G401.6 (cell line): ENCODE measurements around the gene UBR4.
"Not testable (repeated sequence)": the region's sequence is repeated elsewhere in the genome, so short reads cannot be mapped to it uniquely, and the experiment has no call there.

Experiments
- FAIRE-seq: peaks from 2 replicates; lab custom pipeline; 2012; peaks lifted over from hg19 to GRCh38; lab: Jason Lieb, UNC

Gene UBR4

DNA sequence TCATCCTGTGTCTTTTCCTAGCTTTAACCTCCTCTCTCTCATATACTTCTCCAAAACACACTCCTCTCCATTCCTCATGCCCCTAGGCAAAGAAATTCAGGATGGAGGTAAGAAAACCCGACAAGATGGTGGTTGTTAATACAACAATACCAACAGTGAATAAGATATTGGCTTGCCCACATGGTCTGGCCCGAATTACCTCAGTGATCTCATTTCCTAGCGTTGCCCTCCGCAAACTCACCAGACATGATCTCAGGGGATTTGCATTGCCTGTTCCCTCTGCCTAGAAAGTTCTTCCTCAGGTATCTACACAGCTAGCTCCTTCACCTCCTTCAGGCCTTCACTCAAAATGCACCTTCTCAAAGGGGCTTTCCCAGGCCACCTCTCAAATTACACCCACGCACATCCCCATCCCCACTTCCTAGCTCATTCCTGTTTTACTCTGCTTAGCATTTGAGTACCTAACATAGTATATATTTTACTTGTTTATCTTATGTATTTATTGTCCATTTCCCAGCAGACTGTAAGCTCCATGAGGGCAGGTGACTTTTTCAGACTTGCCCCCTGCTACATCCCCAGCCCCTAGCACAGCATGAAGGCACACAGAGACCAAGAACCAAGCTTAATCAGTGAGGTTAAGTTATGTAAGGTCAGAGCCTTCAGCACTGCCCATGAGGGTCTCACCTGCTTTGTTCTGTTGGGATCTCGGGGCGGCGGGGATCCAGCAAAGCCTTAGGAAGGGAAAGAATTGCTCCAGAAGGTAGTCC is 10.2 kb upstream of the UBR4 start:
- no peak for FAIRE-seq

DNA sequence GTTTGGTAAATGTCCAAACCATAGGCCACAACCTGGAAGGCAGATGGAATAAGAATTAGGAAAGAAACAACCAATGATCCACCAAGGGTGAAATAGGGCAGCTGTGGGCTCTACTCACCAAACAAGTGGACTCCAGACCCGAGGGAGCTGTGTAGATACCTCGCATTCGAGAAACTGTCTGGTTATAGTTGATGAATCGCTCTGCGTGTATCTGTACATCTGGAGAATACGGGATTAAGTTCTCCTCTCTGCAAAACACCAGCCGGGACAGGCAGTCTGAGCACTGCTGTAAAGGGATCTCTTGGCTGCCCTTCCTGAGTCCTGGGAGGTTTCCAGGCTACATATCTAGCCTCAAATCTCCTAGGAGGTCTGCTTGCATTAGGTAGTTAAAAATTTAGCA is 9.4 kb upstream of the UBR4 start:
- no peak for FAIRE-seq

DNA sequence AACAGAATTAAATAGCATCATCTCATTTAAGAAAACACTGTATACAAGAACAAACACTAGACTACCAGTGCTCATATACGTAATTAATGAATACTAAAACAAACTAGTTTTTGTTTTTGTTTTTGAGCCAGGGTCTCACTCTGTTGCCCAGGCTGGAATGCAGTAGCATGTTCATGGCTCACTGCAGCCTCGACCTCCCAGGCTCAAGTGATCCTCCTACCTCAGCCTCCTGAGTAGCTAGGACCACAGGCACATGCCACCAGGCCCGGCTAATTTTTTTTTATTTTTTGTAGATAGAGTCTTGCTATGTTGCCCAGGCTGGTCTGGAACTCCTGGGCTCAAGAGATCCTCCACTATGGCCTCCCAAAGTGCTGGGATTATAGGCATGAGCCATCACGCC is 6.5 kb upstream of the UBR4 start:
- not testable (repeated sequence) for FAIRE-seq

DNA sequence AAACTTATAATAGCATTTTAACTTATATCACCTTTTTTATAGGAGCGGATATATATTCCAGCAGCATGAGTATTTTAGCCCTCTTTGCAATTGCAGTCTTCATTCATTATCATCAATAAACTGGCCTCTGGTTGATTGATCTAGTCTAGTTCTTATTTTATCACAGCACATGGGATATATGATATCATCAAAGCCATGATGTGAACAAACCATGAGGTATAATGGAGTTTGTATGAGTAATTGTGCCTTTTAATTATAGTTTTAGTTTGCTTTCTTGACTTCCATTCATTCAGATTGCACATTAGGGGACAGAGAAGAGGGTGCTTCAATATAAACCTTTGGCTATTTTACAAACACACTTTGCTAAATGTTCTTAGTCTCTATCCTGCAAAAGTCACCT is 3.5 kb upstream of the UBR4 start:
- FAIRE-seq = no peak

DNA sequence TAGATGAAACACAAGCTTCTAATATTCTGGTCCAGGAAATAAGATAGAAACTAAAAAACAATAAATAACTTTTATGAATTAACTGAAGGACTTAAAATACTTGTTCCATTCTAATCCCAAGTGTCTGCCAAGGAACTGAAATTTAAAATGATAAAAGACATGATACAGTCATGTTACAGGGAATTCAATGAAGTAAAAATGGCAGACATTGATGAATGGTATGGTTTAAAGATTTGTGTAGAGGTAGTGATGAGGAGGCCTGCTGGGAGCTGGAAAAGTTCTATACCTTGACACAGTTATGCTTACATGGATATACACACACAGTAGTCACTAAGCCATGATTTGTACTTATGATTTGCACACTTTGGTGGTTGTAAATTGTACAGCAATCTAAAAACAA is 2.1 kb upstream of the UBR4 start:
- no peak for FAIRE-seq

DNA sequence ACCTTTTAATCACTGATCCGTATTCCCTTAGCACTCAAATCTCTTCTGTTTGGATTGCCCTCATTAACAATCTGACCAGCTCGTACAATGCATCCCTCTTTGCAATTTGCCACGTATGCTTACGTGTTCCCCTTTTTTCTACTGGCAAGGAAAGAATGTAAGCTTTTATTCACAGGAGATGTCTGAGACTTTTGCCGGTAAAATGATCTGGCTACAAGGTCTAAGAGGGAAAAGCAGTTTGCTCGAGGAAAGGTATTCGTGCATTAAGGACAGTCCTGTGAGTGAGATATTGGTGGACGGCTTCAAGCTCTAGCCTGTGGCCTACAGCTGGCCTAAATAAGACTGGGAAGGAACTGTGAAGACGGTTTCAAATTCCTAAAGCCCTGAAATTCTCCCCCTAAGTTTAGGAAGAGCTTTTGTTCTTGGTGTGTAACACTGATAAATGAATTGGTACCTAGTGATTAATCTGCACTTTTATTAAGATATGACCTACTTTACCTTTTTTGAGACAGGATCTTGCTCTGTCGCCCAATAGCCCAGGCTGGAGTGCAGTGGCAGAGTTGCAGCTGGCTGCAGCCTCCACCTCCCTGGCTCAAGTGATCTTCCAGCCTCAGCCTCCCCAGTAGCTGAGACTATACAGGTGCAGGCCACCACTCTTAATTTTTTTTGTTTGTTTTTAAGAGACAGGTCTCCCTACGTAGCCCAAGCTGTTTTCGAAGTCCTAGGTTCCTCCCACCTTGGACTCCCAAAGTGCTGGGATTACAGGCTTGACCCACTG is 895 bp upstream of the UBR4 start:
- FAIRE-seq = no peak

DNA sequence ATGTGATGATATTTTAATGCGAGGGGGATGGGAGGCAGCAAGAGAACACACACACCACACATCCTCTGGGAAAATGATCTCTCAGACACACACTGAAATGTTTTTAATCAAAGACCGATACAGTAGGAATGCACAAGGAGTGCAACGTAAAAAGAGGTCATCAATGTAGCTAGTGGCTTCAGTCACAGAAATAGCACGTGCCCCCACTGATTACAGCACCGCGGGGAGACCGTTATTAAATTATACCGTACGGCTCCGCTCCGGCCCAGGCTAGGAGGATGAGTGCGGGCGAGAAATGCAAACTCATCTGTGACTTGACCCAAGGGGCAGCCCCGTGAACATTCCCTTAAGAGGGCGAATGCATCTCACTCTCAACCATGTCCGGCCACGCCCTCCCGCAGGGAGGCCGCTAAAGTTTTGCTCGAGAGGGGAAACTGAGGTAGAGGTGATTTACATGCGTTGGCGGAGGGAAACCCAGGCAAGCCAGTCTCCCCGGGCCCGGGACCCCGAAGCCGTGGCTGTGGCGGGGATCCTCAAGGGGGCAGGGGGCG is 552 bp downstream of the UBR4 start:
- FAIRE-seq = no peak

DNA sequence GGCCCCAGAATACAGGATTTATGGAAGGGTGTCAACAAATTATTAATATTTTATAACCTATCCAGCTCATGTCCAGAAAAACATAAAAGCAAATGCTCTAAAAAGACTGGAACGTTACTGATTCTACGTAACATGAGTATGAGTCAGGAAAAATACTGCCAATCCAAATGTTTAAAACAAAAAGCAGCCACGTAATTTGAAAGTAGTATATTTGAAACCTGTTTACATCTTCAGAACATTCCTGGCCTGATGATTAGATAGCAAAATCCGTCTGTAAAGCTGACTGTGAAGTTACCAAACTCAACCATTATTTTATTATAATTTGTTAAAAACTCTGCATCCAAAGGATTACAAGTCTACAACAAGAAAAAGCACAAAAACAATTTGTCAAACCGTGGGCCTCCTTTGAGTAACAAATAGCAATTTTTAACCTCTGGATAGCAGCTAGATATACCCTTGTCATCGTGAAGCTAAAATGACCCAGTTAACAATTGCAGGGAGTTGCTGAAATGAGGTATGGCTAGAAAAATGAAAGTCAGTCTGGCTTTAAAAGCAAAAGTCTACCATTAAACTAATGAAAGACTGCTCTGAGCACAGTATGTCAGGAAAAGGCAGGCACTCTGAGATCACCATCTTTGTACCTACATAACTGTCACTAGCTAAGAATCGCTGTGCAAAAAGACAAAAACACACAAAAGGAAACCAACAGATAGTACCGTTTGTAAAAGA is 1.2 kb downstream of the UBR4 start:
- no peak for FAIRE-seq

DNA sequence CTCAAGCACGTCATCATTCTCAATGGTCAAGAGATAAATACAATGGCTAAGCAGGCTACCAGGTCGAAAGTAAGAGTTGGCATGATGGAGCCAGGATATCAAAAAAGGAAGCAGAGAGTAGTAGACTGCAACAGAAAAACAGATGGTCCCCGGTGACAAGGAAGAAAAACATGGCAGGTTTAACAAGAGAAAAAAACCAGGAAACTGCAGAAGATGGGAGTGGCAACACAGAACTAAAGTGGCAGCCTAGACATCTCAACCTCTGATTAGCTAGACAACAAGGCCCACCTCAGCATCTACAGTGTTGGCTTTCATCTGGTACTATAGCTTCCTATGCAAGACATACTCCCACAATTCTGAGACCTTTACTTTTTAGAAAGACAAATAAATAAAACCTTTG is 3.1 kb downstream of the UBR4 start:
- no peak for FAIRE-seq

DNA sequence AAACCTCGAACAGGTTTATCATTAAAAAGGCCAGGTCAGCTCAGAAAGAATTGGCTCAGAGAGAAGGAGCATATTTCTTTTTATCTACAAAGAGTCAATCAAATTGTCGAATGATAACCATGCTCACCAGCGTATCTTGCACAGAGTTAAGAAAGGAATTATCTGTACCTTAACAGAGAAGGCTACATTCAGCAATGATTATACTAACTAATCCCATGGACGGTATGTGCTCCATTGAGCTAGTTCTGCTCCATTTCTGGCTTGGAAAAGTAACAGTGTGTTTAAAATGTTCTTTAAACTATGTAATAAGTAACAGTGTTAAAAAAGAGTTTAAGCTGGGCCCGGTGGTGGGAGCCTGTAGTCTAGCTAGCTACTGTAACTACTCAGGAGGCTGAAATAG is 4.2 kb downstream of the UBR4 start:
- no peak for FAIRE-seq

DNA sequence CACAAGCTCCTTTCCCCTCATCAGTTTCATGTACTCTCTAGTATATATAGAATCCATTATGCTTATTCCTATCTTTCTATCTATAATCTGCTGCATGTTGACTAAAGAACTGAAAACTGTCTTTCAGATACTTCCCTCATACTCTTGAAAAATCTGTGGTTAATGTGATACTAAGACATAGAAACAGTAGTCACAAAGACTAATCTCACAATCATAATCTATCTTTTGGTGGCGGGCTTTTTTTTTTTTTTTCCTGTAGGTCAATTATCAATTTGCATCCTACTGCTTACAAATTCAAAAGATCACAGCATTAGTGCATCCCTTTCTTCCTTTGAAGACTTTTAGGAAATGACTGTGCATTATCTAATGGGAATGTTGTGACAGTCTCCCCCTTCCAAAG is 4.7 kb downstream of the UBR4 start:
- FAIRE-seq = no peak

DNA sequence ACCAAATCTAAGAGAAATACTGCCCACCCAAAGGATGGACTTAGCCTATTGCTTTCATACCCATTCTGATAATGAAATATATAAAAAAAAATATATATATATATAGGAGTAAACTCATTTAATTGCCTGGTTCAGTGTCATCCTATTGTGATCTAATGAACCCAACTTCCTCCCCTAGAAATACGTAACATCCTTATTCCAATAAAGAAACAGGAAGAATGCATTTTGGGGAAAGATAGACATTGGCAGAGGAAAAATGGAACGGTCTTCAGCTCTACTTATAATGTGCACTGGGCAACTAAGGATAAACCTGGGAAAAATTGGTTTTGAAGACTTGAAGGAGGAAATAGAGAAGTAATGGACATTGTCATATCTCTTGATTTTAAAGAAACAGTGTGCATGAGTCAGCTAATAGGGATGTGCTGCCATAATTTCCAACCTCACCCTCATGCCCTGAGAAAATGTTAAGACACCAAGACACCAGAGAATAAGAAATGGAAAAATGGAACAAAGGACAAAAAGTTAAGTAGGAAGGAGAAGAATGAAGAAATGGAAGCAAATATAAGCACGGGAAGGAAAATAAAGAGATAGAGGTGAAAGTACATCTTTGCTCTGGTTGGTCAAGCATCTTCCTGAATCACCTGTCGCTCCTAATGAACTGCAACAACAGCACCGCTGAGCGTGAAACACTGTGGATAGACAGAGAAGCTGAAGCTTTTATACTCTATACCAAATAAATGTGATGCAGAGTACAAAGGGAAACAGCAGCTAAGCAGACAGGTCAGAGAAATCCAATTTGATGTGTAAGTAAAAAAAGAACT is 5.4 kb downstream of the UBR4 start:
- no peak for FAIRE-seq

DNA sequence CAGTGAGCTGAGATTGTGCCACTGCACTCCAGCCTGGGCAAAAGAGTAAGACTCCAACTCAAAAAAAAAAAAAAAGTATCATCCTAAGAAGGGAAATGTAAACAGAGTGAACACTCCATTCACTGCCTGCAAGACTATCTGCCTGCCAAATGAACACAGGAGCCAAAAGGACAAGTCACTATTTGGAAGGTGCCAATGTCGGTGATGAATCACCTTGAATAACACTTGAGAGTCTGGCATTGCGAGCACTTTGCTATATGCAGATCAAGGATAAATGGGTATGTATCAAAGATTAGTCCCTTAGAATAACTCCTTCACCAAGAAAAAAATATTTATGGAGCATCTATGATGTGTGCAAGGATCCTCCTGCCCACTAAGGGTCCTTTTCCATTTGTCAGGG is 6.6 kb downstream of the UBR4 start:
- FAIRE-seq = no peak

DNA sequence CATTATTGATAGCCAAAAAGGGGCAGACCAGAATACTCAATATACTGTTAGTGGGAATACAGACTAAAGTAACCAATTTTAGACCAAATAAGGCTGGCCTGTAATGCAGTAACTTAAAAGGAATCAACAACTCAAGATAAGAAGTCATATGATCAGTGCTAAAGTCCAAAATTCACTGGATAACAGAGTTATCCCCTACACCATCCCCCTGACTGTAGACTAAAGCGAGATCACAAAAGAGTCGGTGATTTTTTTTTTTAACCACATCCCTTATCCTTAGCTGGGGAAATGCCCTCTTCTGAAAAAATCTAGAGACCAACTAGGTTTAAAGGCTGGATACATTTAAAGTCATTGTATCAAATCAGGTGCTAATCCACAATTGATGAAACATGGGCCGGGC is 7.7 kb downstream of the UBR4 start:
- FAIRE-seq = no peak

DNA sequence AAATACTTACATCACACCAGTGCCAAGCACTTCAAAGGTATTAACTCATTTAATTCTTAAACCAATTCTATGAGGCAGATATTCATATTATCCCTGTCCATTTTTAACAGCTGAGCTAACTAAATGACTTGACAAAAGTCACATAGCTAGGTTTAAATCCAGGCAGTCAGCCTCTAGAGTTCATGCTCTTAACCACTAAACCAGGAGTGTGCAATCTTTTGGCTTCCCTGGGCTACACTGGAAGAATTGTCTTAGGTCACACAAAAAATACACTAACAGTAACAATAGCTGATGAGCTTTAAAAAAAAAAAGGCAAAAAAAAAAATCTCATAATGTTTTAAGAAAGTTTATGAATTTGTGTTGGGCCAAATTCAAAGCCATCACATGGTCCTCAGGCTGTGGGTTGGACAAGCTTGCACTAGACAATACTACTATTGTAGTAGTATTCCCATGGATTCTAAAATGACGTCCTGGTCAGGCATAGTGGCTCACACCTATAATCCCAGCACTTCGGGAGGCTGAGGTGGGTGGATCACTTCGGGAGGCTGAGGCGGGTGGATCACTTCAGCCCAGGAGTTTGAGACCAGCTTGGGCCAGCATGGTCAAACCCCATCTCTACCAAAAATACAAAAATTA is 10.0 kb downstream of the UBR4 start:
- FAIRE-seq = no peak

DNA sequence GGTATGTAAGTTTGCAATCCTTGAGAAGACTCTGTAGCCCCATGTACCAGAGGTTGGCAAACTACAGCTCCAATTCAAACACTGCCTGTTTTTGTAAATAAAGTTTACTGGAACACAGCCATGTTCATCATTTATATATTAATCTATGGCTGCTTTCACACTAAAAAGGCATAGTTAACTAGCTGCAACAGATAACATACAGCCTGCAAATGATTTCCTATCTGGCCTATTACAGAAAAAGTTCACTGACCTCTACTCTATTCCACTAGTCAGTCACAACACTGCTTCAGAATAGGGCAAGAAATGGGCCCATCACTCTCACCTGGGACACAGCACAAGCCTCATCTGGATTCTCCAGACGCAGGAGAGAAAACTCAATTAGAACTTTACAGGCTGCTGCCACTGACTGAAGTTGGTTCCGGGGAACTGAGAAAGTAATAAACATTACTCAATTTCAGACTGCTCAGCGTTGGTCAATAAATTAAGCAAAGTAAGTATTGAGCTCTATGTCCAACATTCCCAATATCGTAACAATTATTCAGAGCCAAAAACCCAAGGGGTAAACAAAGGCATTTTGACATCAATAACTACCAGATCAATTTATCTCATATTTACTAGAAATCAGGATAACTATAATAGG is 10.6 kb downstream of the UBR4 start:
- no peak for FAIRE-seq

DNA sequence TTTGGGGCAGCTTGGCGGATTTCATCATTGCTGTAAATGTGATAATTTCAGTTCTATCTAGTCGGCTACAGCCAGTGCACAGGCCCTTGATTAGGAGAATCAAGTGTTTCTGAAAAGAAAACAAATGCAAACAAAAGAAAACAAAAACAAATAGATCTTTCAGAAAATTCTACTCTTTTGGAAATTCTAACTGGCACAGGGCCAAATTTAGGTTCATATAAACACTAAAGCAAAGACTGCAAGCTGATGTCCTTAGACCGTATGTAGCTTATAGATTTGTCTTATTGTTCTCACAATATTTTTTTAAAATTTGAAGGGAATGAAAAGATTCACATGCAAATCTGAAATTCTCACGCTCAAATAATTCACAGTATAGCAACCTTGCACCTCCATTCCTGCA is 11.2 kb downstream of the UBR4 start:
- no peak for FAIRE-seq

DNA sequence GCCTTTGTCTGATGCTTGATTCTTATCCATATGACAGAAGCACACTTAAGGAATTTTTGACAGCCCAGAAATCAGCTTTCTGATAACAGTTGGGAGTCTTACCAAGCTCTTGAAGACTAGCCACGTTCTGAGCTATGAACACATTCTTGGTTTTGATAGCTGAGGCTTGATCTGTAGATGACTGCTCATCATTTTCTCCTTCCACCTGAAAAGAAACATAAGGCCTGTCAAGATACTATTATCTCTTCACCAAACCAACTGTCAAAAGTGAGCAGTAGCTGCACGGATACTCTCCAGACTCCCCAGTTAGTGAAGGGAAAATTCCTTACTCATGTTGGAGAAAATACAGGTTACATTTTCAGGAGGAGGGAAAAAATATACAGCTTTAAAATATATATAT is 12.2 kb downstream of the UBR4 start:
- FAIRE-seq = no peak

DNA sequence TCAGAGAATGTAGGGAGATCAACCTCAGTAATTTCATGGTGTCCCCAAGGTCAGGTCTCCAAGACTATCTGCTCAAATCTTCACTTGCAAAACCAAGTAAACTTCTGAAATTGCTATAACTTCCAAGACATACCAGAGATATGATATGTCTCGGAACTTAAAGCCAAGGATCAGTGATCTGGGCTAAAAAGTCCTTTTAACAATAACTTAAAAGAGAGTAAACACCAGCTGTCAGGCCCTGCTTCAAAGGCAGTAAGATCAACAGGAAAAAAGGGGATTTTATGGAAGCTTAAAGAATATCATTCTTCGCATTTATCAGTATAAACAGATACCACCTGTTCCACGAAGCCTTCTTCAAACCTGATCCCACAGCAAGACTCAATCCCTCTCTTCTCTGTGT is 13.7 kb downstream of the UBR4 start:
- FAIRE-seq = no peak

DNA sequence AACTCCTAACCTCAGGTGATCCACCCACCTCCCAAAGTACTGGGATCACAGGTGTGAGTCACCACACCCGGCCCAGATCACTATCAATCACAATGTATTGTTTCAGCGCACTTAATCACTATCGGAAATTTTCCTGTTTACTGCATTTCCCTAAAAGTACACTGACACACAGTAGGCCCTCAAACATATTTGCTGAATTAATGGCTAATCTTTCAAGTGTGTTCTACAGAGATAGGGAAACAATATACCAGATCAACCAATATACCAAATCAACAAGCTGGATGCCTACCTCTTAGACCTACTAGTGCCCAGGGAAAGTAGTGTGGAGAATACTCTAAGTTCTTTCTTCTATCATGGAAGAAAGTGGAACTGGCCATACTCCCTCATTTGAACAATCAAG is 17.1 kb downstream of the UBR4 start:
- no peak for FAIRE-seq

DNA sequence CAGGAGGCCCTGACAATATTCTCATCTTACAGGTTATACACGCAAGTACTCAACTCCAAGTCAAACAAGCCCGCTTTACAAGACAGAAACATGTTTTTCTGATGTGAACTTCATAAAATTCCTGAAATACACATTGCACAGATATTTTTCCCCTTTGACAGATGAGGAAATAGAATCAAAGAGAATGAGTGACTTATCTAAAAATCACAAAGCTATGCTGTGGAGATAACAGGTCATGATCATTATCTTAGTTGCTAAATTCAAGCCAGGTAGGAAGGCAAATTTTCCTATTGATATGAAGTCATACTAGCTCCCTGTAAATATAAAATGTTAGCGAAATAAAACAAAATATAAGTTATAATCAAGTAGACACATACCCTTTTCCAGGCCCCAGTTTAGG is 18.3 kb downstream of the UBR4 start:
- no peak for FAIRE-seq
